Stimulated activated CD4-positive, alpha-beta T cell treated with anti-CD3 and anti-CD28 coated beads, TNF-alpha, amount 100 ng/mL, for 48 hours (primary cell): ENCODE results near the gene SUGCT.

Source experiments
- DNase-seq, 3 donors: peaks; one replicate each; pipeline ENCODE4 v3.0.0-alpha.2; 2020; ENCODE audit warnings: low read depth in 3 of 3

Gene SUGCT

DNA sequence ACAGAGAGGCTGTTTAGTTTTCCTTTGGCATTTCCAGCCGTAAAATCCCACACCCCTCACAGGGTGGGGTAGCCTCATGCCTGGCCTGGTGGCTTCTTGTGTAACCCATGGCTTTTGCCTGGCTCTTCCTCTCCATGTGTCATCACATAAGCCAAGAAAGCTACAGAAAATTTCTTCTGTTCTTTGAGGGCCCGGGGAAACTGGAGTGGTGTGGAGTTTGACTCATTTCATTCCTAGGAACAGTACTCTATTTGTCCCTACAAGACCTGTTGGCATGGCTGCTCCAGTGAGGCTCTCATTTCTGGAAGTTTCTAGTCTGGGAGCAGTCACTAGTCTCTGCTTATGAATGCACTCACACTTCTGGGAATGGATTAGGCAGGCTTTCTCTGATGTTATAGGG is 523.9 kb downstream of the SUGCT start:
- DNase-seq, result no peak

DNA sequence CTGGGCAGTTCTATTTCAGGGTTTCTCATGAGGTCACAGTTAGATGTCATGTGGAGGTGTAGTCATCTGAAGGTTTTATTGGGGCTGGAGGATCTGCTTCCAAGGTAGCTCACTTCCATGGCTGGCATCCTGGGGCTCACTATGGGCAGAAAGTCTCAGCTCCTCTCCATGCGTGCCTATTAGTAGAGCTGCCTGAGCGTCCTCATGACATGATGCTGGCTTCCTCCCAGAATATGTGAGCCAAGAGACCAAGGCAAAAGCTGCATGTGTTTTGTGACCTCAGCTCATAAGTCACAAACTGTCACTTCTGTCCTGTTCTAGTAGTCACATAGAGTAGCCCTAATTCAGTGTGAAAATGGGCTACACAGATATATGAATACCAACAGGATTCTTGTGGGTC is 524.4 kb downstream of the SUGCT start:
- DNase-seq, result no peak

DNA sequence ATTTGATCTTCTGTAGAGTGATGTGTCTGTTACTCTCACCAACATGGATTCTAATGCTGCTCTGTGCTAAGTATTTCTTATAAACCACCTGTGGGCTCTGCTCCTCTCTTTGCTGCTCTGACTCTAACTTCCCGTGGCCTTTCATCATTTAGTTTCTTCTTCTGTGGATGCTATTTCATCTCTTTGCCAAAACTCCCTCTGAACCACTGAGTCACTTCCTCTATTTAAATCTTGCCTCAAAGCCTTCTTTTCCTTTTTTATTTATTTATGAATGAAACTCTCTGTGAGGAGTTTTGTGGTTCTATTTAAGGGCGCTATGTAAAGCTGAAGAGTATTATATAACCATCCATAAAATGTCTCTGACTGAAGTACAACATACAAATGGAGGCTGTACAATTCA is 538.5 kb downstream of the SUGCT start:
- DNase-seq, result no peak

DNA sequence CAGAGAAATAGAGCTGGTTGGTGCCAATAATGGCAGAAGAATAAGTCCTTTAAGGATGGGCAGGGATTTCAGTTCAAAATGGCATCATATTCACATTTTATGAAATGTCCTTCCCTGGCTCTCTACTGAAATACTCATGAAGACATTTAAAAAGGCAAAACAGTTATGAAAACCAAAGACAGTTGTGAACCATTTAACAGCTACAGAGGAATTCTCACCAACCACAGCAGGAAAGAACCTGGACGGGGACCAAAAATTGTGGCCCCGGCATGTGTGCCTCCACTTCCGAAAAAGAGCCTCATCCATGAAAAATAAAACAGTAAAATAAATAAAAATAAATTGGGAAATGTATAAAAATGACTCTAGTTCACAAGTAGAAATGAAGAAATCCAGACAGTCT is 539.5 kb downstream of the SUGCT start:
- no peak for DNase-seq

DNA sequence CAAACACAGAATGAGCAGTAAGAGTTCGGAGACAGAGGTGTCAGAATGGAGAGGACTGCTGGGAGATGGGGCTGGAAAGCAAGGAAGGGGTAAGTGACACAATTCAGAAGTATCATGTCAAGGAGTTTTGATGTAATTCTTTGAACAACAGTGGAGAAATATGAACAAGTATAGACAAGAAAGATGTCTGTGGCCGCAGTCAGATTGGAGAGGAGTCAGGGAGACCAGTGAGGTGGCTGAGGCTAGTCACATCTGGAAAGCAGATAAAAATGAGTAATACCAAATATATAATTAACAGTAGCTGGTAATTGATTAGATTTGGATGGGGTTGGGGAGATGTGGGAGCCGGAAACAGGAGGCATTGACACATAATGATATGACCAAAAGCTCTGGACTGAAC is 540.9 kb downstream of the SUGCT start:
- DNase-seq, result no peak

DNA sequence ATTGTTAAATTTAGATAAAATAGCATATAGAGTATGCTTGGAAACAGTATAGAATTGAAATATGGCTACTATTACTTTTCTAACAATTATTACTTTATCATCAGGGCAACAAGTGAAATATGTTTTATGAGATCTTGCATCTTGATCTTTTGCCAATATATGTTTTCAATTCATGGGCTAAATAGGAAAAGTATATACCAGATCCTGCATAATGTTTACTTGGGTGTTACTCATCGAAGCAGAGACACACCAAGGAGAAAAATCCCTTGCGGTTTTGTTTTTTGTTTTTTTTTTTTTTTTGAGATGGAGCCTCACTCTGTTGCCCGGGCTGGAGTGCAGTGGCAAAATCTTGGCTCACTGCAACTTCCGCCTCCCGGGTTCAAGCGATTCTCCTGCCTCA is 541.4 kb downstream of the SUGCT start:
- DNase-seq, result no peak

DNA sequence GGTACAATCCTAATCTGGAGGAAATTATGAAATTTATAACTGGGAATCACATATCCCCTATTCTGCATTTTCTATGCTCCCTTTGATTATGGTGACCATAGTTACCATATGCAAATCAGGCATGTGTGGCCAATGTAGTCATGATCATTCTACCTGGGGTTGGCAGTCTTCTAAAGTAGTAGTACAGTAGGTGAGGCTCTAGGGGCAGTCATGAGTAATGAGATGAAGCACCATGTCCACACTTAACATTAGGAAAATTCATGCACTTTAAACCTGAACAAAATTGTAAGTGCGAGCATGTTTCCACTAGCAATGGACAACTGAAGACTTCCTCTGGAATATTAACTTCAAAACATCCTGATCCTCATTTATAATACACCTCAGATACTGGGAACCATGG is 545.9 kb downstream of the SUGCT start:
- no peak for DNase-seq

DNA sequence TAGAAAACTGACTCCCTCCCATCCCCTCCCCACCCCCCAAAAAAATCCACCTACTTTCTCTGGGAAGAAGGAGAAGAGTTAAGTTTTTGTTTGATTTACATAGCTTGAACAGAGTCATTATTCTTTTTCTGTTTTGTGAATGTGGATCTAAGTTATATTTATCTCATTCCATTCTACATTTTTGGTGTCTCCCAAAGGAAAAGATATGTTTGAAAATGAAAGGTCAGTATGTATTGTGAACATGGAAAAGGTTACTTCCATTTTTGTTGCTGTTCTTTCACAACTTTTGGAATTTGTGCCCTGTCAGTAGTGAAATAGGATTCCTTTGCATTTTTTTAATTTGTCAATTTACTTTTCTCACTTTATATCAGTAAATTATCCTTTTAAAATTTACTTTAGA is 547.9 kb downstream of the SUGCT start:
- no peak for DNase-seq

DNA sequence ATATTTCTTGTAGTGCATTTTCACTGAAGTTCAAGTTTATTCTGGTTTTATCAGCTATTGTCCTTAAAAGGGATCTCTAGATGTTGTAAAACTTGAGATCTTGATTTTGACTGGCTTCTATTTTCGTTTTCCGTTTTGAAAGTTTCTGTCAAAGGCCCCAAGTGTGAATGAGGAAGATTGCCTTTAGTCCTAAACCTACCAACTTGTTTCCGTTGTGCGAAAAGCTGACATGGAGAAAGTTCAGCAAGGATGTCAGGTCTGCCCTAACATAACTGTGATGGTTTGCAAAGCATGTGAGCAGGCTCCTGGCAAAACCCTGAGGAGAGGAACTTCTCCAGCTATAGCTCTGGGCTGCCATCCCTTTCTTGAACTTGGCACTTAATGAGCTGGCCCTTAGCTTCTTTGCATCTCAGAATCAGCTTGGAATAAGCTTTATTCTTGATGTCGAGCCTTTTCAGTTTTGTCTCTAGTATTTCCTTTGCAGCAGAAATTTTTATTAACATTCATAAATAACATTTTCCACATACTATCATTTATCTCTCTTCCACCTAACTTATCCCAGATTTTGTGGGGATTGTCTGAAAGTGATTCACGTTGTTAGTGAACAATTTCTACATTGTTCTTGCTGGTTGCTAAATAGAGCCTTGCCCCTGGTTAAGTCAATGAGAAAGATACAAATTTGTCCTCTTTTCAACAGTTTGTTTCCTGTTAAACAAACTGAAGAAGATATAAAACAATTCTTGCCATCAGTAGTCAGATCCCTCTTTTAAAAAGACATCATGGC is 559.4 kb downstream of the SUGCT start:
- DNase-seq, result no peak

DNA sequence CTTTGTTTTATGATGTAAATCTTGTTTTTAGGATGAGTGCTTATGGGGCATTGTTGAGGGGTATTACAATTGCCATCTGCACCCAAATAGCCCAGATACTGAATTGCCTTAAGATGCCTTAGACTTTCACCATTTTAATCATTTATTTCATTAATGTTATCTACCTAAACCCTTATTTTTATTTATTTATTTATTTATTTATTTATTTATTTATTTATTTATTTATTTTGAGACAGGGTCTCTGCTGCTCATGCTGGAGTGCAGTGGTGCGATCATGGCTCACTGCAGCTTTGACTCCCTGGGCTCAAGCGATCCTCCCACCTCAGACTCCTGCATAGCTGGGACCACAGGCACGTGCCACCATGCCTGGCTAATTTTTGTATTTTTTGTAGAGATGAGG is 560.2 kb downstream of the SUGCT start:
- DNase-seq, result no peak

DNA sequence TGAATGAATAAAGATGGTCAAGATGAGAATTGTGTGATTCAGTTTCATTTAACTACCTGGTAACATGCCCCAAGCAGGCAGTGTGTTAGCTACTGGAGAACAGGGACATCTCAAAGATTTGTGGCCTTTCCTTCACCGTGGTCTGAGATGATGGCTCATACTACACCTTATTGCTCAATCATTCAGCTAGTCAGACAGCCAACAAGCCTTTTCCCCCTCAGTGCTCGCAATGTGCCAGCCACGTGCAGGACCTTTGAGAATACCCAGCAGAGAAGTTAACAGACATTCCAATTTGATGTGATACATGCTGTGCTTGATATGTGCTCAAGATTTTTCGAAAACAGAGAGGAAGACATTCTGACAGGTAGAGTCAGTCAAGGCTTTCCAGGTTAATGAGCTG is 562.8 kb downstream of the SUGCT start:
- DNase-seq, result no peak

DNA sequence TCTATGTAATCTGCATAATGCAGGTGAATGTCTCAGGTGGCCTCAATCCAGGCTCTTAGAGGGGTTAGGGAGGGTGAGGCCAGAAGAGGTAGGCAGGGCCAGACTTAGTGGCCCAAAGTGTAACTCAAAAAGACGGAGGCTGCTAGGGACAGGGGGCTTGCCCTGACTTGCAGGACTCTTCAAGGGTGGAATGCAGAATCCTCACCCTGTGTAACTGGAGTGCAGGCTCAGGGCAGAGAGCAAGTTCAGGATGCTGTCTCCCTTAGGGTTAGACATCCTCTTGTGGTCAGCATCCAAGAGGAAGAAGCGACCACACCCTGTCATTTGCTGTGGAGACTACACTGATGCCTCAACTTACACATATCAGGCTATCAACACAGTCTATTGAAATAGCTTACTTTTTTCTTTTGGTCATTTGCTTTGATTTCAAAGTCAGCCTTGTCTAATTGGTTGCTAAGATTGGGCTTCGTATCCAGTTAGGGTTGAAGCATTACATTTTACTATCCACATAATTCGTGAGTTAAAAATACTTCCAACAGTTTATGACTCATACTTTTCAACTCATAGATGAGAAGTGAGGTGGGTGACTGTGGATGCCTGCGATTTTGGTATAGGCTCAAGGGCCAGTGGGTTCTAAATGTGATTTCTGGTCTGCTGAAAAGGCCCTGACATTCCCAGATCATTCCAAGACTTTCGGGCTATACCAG is 563.6 kb downstream of the SUGCT start:
- no peak for DNase-seq

DNA sequence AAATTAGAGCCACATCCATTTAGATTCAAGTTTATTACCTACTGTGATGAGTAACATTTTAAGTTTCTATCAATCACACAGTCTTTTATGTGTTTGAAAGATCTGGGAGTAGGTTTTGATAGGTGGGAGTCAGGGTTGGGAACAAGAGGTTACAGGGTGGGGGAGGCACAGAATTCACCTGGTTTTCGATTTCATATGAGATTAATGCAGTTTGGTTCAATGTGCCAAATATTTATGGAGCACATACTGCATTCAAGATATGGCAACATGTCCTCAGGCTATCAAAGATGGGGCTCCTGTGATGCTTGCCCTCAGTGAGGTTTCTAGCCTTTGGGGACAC is 564.1 kb downstream of the SUGCT start:
- DNase-seq, result no peak

DNA sequence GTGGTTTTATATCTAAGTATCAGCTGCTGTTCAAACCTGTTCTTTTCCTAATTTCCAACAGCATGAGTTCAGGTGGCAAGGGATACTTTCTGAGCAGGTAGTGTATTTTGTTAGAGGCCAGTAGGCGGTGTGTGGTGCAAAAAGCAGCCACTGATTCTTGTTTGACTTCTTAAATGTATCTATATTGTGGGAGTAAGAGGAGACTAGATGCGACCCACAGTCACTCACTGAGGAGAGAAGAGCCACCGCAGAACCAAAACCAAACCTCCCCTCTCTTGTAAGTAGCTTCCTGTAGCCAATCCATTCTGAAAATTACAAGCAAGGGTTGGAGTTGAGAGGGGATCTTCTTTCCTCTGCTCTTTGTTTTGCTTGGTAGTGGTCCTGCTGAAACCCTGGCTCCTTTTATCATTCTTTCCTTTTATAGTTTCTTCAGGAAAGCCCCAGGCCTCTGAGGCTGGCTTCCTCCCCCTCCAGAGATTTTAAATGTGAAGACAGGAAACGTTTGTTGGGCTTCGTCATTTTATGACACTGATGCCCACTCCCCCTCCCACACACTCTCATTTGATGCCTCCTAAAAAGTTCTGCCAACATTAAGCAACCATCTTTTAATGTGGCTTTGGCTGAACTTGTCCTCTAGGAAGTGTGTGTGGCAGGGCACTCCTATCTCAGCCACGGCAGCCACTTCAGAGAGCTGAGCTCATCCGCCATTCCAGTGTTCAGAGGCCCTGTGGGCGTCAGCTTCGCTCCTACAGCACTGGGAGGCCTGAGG is 566.0 kb downstream of the SUGCT start:
- no peak for DNase-seq

DNA sequence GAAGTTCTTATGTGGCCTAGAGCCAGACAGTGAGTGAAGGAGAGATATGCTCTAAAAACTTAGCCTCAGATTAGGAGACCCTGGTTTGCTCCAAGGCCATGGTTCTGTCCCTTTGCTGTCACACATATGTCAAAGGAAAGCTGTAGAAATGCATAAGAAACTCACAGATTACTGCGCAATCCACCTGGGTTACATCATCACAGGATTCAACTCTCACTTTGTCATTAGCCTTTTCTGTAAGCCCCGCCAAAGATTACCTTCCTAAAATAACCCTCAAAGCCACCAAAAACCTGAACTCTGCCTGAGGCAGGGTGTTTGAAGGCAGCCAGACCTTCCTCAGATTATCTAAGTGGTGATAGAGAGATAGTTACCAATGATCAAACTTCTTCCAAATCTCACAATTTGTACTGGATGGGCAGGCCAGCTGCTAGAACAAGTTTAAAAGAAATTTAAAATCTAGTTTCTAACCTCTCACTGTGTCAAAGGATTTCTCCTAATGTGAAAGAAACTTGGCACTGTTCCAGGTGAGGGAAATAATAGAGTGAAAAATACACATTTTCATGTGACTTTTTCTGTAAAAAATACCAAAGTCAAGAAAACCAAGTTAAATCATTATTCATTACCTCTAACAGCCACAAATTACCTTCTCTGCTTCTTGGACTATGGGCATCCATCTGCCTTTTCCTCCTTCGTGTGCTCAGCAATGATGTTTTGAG is 567.2 kb downstream of the SUGCT start:
- DNase-seq, result no peak

DNA sequence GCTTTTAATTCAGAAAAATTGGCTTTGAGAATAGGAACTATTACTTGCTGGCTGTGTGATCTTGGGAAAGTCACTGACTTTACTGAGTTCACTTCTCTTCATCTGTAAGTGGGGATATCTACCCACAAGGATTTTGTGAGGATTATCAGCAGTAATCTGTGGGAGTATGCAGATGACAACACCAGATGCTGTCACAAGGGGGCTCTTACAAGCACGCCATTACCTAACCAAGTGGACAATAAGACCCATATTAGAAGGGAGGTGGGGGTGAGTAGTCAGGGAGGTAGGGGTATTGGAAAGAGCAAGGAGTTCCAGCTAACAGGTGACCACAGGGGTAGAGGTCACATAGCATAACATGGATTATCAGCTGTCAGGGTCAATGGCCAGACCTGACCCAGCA is 569.4 kb downstream of the SUGCT start:
- no peak for DNase-seq

DNA sequence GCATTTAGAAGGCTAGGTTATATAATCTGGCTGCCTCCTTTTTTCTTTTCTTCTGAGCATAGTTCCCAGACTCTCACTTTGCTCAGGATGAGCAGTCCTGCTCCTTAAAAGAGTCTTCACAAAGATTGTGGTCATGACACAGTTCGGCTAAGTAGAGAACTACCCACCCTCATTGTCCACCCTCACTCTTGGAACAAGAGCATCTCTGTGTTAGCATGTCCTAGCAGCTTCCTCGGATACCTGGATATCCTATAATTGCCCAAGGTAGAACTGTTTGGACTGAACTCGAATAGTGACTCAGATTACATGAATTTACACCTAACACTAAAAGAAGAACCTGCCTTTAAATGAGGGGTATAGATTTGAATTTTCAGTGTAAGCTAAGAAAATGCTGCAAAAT is 572.0 kb downstream of the SUGCT start:
- DNase-seq, result no peak

DNA sequence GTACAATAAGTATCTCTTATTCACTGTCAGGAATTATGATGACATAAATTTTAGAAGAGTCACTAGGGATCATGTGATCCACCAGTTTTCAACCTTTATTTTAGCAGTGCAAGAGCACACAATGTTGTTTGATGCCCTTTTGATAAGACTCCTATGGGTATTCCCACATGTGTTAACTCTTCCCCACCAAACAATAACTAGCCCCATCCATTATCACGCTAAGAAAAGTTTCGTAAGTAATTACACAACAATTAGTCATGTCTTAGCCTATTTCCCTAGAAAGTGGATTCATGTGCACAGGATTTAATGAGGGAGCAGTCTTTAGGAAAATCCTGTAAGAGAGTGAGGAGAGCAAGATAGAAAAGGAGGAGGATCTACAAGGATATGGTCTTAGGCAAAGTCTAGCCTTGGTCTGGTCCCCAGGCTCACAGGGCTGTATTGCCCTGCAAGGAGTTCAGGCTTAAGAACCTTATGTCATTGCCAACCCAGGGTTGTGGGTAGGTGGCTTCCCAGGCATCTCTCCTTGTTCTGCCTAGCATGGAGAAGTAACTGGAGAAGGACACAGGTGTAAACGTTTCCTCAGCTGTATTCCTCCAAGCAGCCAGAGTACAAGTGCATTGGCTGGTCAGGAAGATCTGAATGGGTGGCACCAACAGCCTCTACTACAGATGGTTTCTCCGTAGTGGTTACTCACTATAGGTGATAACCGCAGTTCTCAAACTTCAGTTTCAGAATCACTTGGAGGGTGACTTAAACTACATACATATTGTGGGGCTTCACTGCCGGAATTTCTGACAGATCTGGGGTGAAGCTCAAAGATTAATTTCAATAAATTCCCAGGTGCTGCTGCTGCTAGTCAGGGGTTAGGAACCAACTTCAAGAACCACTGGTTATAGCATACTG is 574.5 kb downstream of the SUGCT start:
- DNase-seq, result no peak

DNA sequence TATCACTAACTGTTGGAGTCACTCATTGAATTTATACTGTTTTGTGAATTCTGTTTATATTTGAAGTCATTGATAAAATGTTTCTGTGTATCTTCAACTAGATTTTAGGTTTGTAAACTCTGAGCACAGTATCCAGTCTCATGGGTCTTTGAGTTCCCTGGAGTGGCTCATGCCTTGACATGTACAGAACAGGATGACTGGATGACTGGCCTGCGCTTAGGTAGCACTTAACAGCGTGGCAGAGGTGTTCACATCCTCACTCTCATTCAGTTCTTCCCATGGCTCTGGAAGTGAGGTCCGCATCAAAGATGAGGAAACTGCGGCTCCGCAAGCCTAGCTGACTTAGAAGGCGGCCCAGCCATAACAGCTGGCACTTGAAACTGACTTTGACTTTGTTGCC is 576.9 kb downstream of the SUGCT start:
- no peak for DNase-seq

DNA sequence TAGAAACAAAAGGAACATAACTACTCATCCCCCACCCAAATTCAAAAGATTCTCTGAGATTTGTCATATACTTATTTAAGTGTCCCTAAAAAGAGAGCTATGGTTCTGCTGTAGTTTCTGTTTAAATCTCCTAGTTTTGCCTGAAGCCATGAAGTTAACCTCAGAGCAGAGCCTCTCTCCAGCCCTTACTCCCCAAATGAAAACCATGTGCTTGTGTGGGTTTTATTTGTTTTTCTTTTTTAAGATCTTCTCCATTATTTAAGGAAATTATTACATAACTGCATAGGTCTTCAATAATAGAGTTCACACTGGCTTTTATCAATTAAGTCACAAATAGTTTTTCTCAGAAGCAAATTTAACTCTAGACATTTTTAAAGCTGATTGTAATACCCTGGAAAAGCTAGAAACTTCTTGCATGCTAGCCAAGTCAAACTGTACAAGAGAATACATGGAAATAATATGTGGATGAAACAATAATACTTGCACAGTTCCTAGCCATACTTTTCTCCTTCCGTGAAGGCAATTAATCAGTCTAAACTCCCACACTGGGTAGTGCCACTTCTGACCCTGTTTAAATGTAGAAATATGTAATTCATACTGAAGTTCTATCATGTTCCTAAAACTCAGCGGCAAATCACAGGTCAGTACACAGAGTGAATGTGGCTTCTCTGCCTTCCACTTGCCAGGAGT is 579.7 kb downstream of the SUGCT start:
- no peak for DNase-seq

DNA sequence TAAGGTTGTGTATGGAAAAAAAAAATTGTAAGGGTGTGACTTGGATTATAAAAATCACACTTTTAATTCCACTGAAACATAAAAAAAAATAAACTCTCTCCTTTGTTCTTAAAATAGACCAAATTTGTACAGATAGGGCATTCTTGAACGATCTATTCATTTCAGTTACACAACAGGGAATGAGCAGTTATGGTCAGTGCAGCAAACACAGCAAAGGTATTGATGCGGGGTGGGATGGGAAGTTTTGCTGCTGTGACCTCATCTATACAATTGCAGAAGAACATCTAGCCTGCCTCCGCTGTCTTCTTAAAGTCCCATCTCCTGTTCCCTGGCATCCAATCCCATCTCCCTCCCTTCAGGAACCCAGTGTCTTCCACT is 580.2 kb downstream of the SUGCT start:
- no peak for DNase-seq
